ENCODE results near the gene ANTXR1. TPM values are rescaled to one million over a fixed set of nuclear protein-coding genes. Genes with fewer than 3 reads are reported as not detected.

Gene ANTXR1
- total RNA-seq, 1 experiment from 2014 or later, result 37.3 TPM

DNA sequence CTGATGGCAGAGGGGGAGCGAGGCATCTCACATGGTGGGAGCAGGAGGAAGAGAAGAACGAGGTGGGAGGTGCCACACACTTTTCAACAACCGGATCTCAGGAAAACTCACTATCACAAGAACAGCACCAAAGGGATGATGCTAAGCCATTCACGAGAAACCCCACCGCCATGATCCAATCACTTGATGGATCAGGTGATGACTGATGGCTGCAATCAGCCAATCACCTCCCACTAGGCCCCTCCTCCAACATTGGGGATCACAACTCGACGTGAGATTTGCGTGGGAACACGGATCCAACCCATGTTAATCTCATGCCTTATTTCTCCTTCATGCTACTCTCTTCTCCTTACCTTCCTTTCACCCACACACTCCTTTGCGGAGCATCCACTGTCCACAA is 143.6 kb downstream of the ANTXR1 start:
- peaks cover 12 to 16% of the 10 kb centered on the region in 2 experiments for H3K4me1 Mint-ChIP-seq
- H2AK5ac ChIP-seq (ENCODE audit: insufficient read length, low read length), result no peak overlapping the region
- H2BK15ac ChIP-seq (ENCODE audit: low read depth, low read length), result no peak overlapping the region
- no peak overlapping the region for H3K27ac Mint-ChIP-seq
- H4K20me1 ChIP-seq (ENCODE audit: control insufficient read depth, insufficient read depth, insufficient read length), result no peaks in the 10 kb centered on the region
- H3K27me3 Mint-ChIP-seq (ENCODE audit: low read depth), result no peaks in the 10 kb centered on the region
- H3K14ac ChIP-seq (ENCODE audit: insufficient read depth, low read length), result no peak overlapping the region
- H3K79me2 ChIP-seq (ENCODE audit: insufficient read depth, low read length), result no peaks in the 10 kb centered on the region
- no peak overlapping the region for H3K9ac ChIP-seq (ENCODE audit: extremely low read depth, insufficient read length, low read length)
- H3K56ac ChIP-seq (ENCODE audit: insufficient read length, low read depth, low read length), result no peak overlapping the region
- H3K23me2 ChIP-seq (ENCODE audit: insufficient read length, low read depth, low read length, poor library complexity, severe bottlenecking), result no peaks in the 10 kb centered on the region
- no peaks in the 10 kb centered on the region for H3K9me3 ChIP-seq (ENCODE audit: control insufficient read depth, low read depth, low read length)
- H3K27me3 ChIP-seq (ENCODE audit: insufficient read depth, low read length), result no peaks in the 10 kb centered on the region
- TF ChIP-seq, protein P1, sequence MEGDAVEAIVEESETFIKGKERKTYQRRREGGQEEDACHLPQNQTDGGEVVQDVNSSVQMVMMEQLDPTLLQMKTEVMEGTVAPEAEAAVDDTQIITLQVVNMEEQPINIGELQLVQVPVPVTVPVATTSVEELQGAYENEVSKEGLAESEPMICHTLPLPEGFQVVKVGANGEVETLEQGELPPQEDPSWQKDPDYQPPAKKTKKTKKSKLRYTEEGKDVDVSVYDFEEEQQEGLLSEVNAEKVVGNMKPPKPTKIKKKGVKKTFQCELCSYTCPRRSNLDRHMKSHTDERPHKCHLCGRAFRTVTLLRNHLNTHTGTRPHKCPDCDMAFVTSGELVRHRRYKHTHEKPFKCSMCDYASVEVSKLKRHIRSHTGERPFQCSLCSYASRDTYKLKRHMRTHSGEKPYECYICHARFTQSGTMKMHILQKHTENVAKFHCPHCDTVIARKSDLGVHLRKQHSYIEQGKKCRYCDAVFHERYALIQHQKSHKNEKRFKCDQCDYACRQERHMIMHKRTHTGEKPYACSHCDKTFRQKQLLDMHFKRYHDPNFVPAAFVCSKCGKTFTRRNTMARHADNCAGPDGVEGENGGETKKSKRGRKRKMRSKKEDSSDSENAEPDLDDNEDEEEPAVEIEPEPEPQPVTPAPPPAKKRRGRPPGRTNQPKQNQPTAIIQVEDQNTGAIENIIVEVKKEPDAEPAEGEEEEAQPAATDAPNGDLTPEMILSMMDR (conservative IDR thresholded peaks at IDR 0.05), result no peak
- 0 out of 2 replicates have a peak, but pooled peaks cover 4% of the 10 kb centered on the region for H3K4me1 ChIP-seq (ENCODE audit: insufficient read depth, low read length)
- no peak overlapping the region for H3K4me3 Mint-ChIP-seq
- H3K4ac ChIP-seq (ENCODE audit: low read depth, low read length), result no peak overlapping the region
- no peak overlapping the region for H3T11ph ChIP-seq (ENCODE audit: low read length)
- H2BK12ac ChIP-seq (ENCODE audit: insufficient read length, low read depth, low read length), result no peak overlapping the region
- H2BK20ac ChIP-seq (ENCODE audit: low read depth, low read length, poor library complexity, severe bottlenecking), result no peak overlapping the region
- DNase-seq, result no peak
- H3K9me3 Mint-ChIP-seq, result no peaks in the 10 kb centered on the region
- no peak overlapping the region for H3K18ac ChIP-seq (ENCODE audit: insufficient read length, low read depth, low read length)
- H2BK120ac ChIP-seq (ENCODE audit: low read depth, low read length, poor library complexity, severe bottlenecking), result no peak overlapping the region
- H3K4me2 ChIP-seq (ENCODE audit: insufficient read depth, insufficient read length, low read length), result no peak overlapping the region
- H3K36me3 Mint-ChIP-seq (ENCODE audit: insufficient read depth in 1 of 3, low read depth in 3 of 3), result peaks cover 6 to 14% (median 7%) of the 10 kb centered on the region in 3 experiments; a peak in 3 of 7 replicates
- no peak overlapping the region for H4K91ac ChIP-seq (ENCODE audit: insufficient read length, low read depth, low read length)
- no peak overlapping the region for H2AFZ ChIP-seq (ENCODE audit: low read length)
- no peak overlapping the region for H2BK5ac ChIP-seq (ENCODE audit: insufficient read length, low read length)
- WGBS (ENCODE audit: extremely low coverage, insufficient read length, low lambda C conversion rate), result no CpG with 5 or more reads among the region's 10 CpGs
- no peak overlapping the region for H3K23ac ChIP-seq (ENCODE audit: insufficient read length, low read depth, low read length)
- H4K5ac ChIP-seq (ENCODE audit: insufficient read length, low read depth, low read length), result no peak overlapping the region
- H4K8ac ChIP-seq (replicated peaks; ENCODE audit: insufficient read length, low read depth, low read length), result no peak overlapping the region
- no peak overlapping the region for H3K27ac ChIP-seq (ENCODE audit: insufficient read length, low read depth, low read length)
- no peaks in the 10 kb centered on the region for H3K79me1 ChIP-seq (ENCODE audit: insufficient read depth, low read depth, low read length, poor library complexity, severe bottlenecking)
